Measurements from ENCODE around the gene RELN.

RELN gene

GRCh38 chr7:103711413-103711812, 278.0 kb downstream of the RELN start:
- DNase-seq, result no peak

- DNase-seq, result no peak
These were observed 279.2 kb downstream of the RELN start for GRCh38 chr7:103710247-103710646.

- DNase-seq, result no peak
These were observed 282.7 kb downstream of the RELN start for GRCh38 chr7:103706805-103707204.

- DNase-seq, result no peak
These were observed 283.9 kb downstream of the RELN start for GRCh38 chr7:103705542-103705941.

GRCh38 chr7:103704701-103705100, 284.8 kb downstream of the RELN start:
- DNase-seq, result no peak

- no peak for DNase-seq
These were observed 286.5 kb downstream of the RELN start for GRCh38 chr7:103702982-103703381.

GRCh38 chr7:103702454-103702853, 287.0 kb downstream of the RELN start:
- DNase-seq, result no peak

- DNase-seq, result no peak
These were observed 290.4 kb downstream of the RELN start for GRCh38 chr7:103699032-103699431.

GRCh38 chr7:103698064-103698463, 291.4 kb downstream of the RELN start:
- DNase-seq, result no peak

GRCh38 chr7:103695521-103695920, 293.9 kb downstream of the RELN start:
- DNase-seq, result no peak

GRCh38 chr7:103694304-103694703, 295.2 kb downstream of the RELN start:
- no peak for DNase-seq

- DNase-seq, result no peak
These were observed 298.2 kb downstream of the RELN start for GRCh38 chr7:103691291-103691690.

GRCh38 chr7:103690242-103690974, 299.1 kb downstream of the RELN start:
- no peak for DNase-seq

- no peak for DNase-seq
These were observed 300.2 kb downstream of the RELN start for GRCh38 chr7:103689255-103689654.

- DNase-seq, result no peak
These were observed 301.5 kb downstream of the RELN start for GRCh38 chr7:103687951-103688350.

- no peak for DNase-seq
These were observed 302.2 kb downstream of the RELN start for GRCh38 chr7:103687272-103687671.

- no peak for DNase-seq
These were observed 302.7 kb downstream of the RELN start for GRCh38 chr7:103686763-103687162.

GRCh38 chr7:103686064-103686463, 303.4 kb downstream of the RELN start:
- no peak for DNase-seq

- DNase-seq, result no peak
These were observed 303.8 kb downstream of the RELN start for GRCh38 chr7:103685646-103686045.

GRCh38 chr7:103683348-103683747, 306.1 kb downstream of the RELN start:
- DNase-seq, result no peak

- DNase-seq, result no peak
These were observed 309.0 kb downstream of the RELN start for GRCh38 chr7:103680161-103681144.

- DNase-seq, result no peak
These were observed 310.0 kb downstream of the RELN start for GRCh38 chr7:103679151-103680132.
